ENCODE measurements around the gene RIPK1.
"Not testable (repeated sequence)": the region's sequence is repeated elsewhere in the genome, so short reads cannot be mapped to it uniquely, and the experiment has no call there.

Gene RIPK1

GRCh38 chr6:3136292-3137011 is 68.2 kb downstream of the RIPK1 start:
- DNase-seq (ENCODE audit: low read depth), result no peak

- DNase-seq (ENCODE audit: low read depth), result peak; percentile 45
Measured at GRCh38 chr6:3137057-3137777, 68.9 kb downstream of the RIPK1 start.

- DNase-seq (ENCODE audit: low read depth), result peak; percentile 30
Measured at GRCh38 chr6:3137873-3138272, 69.6 kb downstream of the RIPK1 start.

- DNase-seq (ENCODE audit: low read depth), result peak; percentile 58
Measured at GRCh38 chr6:3138341-3138740, 70.0 kb downstream of the RIPK1 start.

- DNase-seq (ENCODE audit: low read depth), result peak; percentile 88
Measured at GRCh38 chr6:3139090-3139903, 71.0 kb downstream of the RIPK1 start.

GRCh38 chr6:3140201-3140600 is 71.9 kb downstream of the RIPK1 start:
- DNase-seq (ENCODE audit: low read depth), result no peak

GRCh38 chr6:3142536-3142935 is 74.2 kb downstream of the RIPK1 start:
- no peak for DNase-seq (ENCODE audit: low read depth)

GRCh38 chr6:3143158-3143557 is 74.9 kb downstream of the RIPK1 start:
- DNase-seq (ENCODE audit: low read depth), result no peak

GRCh38 chr6:3144571-3144970 is 76.3 kb downstream of the RIPK1 start:
- DNase-seq (ENCODE audit: low read depth), result no peak

- DNase-seq (ENCODE audit: low read depth), result no peak
Measured at GRCh38 chr6:3147914-3148757, 79.8 kb downstream of the RIPK1 start.

- DNase-seq (ENCODE audit: low read depth), result no peak
Measured at GRCh38 chr6:3151691-3152090, 83.4 kb downstream of the RIPK1 start.

GRCh38 chr6:3152689-3153088 is 84.4 kb downstream of the RIPK1 start:
- DNase-seq (ENCODE audit: low read depth), result no peak

- not testable (repeated sequence) for DNase-seq (ENCODE audit: low read depth)
Measured at GRCh38 chr6:3155416-3155815, 87.1 kb downstream of the RIPK1 start.

- peak; percentile 37 for DNase-seq (ENCODE audit: low read depth)
Measured at GRCh38 chr6:3156184-3157130, 88.2 kb downstream of the RIPK1 start.

- DNase-seq (ENCODE audit: low read depth), result peak; percentile 88
Measured at GRCh38 chr6:3157131-3157933, 89.0 kb downstream of the RIPK1 start, which contains the start of gene TUBB2A. Gene TUBB2A, minus strand, starts transcription at chr6:3157544. Its CDS starts 81 bp downstream, at chr6:3157463.

- no peak for DNase-seq (ENCODE audit: low read depth)
Measured at GRCh38 chr6:3159805-3160781, 91.8 kb downstream of the RIPK1 start.

- DNase-seq (ENCODE audit: low read depth), result peak; percentile 56
Measured at GRCh38 chr6:3162067-3162497, 93.8 kb downstream of the RIPK1 start.

- peak; percentile 83 for DNase-seq (ENCODE audit: low read depth)
Measured at GRCh38 chr6:3162565-3163247, 94.4 kb downstream of the RIPK1 start.
